ENCODE data around the gene TCF12.
"Not testable (repeated sequence)": the region's sequence is repeated elsewhere in the genome, so short reads cannot be mapped to it uniquely, and the experiment has no call there.

The TCF12 gene

DNA sequence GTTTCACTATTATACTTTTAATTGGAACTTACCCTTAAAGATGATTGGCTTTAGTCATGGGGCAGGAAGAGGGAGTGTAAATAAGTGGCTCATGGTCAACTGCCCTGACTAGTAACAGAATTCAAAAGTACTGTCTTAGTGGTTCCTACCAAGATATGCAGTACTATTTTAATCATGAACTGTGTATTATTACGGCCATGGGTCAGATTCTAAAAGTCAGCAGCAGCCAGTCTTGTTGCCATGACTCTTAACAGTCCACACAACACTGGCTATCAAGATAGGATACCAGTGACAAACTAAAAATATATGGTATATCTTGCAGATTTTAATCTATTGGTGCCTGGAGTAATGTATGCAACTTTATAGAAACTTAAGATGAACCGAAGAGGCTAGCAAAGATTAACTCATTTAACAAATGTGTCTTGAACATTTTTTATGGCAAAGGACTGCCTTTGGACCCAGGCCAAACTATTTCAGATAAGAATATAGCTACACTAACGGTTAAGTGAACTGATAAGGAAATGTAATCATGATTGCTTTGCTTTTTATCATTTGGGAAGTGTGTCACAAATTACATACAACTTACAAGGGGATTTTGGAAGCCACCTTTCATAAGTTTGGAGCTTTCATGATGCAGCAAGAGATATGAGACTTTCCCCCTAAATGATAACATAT lies 163.7 kb downstream of the TCF12 start:
- peak; percentile 32 for ATAC-seq
- Mint-ChIP-seq H3K4me3 (no peak overlapping the region), H3K36me3 (no peaks in the 10 kb centered on the region), H3K4me1 (peaks cover 18% of the 10 kb centered on the region), H3K9me3 (no peaks in the 10 kb centered on the region), H3K27ac (no peak overlapping the region)
- no peak for DNase-seq (ENCODE audit: low spot score in 2 of 2)

DNA sequence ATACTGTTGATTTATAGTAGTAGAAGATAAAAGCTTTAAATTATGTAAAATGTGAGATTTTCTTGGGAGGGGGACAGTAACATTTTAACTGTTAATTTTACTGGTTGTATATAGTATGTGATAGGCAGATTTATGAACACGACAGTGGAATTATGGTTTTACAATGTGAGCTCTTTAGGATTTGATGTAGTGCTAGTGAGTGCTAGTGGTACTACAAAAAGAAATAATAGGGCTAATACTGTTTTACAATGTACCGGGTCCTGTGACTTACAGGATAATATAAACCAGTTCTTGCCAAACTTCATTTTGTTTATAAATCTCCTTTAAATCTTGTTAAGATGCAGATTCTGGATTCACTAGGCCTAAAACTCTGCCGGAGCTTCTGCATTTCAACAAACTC lies 165.7 kb downstream of the TCF12 start:
- DNase-seq (ENCODE audit: low spot score in 2 of 2), result no peak
- Mint-ChIP-seq H3K9me3 (no peaks in the 10 kb centered on the region), H3K36me3 (no peaks in the 10 kb centered on the region), H3K4me3 (no peak overlapping the region), H3K27ac (no peak overlapping the region), H3K4me1 (peaks cover 18% of the 10 kb centered on the region)
- ATAC-seq, result no peak

- Mint-ChIP-seq H3K27ac (no peak overlapping the region), H3K4me3 (no peak overlapping the region), H3K4me1 (peaks cover 16% of the 10 kb centered on the region), H3K9me3 (no peaks in the 10 kb centered on the region), H3K36me3 (no peaks in the 10 kb centered on the region)
- ATAC-seq (no peak), DNase-seq (ENCODE audit: low spot score in 2 of 2) (no peak)
Observed at GRCh38 chr15:57085267-57085666, 166.8 kb downstream of the TCF12 start.

DNA sequence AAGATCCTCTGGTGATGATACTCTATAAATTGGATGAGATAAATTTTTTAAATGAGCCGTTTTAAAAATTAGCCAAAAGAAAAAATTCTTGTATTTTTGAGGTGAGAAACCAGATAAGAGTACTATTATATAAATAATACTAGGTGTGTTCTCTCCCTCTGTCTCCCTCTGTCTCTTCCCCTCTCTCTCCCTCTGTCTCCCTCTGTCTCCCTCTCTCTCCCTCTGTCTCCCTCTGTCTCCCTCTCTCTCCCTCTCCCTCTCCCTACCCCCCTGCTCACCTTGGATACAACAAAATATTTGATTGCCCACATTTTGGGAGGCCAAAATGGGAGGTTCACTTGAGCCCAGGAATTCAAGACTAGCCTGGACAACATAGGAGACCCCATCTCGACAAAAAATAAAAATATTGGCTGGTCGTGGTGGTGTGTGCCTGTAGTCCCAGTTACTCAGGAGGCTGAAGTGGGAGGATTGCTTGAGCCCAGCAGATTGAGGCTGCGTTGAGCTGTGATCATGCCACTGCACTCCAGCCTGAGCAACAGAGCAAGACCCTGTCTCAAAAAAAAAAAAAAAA lies 168.5 kb downstream of the TCF12 start:
- Mint-ChIP-seq H3K9me3 (no peaks in the 10 kb centered on the region), H3K27ac (no peak overlapping the region), H3K36me3 (no peaks in the 10 kb centered on the region), H3K4me3 (no peak overlapping the region), H3K4me1 (peaks cover 13% of the 10 kb centered on the region)
- ATAC-seq, result no peak
- no peak for DNase-seq (ENCODE audit: low spot score in 2 of 2)

DNA sequence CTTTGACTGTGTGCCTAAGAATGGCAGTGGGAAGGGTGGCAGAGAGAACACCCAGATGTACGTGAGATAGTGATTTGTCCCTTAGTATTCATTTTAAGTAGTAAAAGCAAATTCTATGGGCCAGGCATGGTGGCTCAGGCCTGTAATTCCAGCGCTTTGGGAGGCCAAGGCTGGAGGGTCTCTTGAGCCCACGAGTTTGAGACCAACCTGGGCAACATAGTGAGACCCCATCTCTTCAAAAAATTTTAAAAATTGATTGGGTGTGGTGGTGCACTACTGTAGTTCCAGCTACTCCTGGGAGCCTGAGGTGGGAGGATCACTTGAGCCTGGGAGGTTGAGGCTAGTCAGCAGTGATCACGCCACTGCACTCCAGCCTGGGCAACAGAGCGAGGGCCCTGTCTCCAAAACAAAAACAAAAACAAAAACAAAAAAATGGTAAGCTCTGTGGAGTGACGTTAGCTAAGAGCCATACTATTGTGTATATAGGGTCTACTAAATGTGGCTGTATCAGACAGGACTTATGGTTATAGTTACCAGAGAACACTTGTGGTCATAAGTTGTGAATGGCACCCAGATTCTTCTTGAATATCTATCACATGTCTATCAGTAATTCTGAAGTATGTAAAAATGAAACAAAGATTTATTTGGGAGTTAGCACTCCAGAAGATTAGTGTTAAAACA lies 171.5 kb downstream of the TCF12 start:
- no peak for ATAC-seq

DNA sequence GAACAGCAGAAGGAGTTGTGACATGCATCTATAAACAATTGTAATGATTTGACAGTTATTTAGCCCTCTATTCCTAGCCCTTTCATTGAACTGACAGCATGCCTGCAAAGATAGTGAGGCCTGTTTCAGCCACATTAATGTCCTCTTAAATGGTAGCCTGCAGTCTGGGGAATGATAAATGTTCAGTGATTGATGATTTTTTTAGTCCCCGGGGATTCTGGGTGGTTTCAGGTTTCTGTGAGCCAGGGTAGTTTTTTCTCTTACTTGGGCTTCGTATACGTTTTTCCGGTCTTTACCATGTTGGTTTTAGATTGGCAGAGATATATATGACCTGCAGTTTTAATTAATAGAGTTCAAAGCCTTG lies 172.0 kb downstream of the TCF12 start:
- DNase-seq (ENCODE audit: low spot score in 2 of 2) (no peak), ATAC-seq (no peak)
- H3K4me3 Mint-ChIP-seq, result no peak overlapping the region
- no peak overlapping the region for H3K27ac Mint-ChIP-seq
- H3K36me3 Mint-ChIP-seq, result peaks cover 19% of the 10 kb centered on the region
- no peaks in the 10 kb centered on the region for H3K9me3 Mint-ChIP-seq
- peaks cover 11% of the 10 kb centered on the region for H3K4me1 Mint-ChIP-seq

More for the DNA sequence above, 171.5 kb downstream of the TCF12 start:
- no peaks in the 10 kb centered on the region for H3K9me3 Mint-ChIP-seq
- no peak overlapping the region for H3K27ac Mint-ChIP-seq
- peaks cover 11% of the 10 kb centered on the region for H3K4me1 Mint-ChIP-seq
- no peak for DNase-seq (ENCODE audit: low spot score in 2 of 2)
- peaks cover 19% of the 10 kb centered on the region for H3K36me3 Mint-ChIP-seq
- no peak overlapping the region for H3K4me3 Mint-ChIP-seq

DNA sequence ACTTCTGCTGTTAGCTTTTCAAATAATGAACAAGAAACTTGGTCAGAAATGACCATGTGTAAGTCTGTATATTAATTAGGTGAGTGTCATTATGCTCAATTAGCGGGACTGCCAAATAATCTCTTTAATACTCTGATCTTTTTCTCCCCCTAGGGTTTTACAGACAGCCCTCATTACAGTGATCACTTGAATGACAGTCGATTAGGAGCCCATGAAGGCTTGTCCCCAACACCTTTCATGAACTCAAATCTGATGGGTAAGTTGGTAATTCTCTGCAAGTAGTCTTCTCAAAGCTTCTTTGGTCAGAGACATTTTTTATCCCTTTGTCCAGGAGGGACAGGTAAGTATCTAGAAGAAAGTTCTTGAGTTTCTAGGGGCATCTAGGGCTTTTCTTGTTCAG lies 173.2 kb downstream of the TCF12 start:
- H3K27ac Mint-ChIP-seq, result no peak overlapping the region
- no peaks in the 10 kb centered on the region for H3K9me3 Mint-ChIP-seq
- DNase-seq (ENCODE audit: low spot score in 2 of 2) (no peak), ATAC-seq (no peak)
- H3K4me3 Mint-ChIP-seq, result no peak overlapping the region
- peaks cover 11% of the 10 kb centered on the region for H3K4me1 Mint-ChIP-seq
- H3K36me3 Mint-ChIP-seq, result peaks cover 19% of the 10 kb centered on the region

DNA sequence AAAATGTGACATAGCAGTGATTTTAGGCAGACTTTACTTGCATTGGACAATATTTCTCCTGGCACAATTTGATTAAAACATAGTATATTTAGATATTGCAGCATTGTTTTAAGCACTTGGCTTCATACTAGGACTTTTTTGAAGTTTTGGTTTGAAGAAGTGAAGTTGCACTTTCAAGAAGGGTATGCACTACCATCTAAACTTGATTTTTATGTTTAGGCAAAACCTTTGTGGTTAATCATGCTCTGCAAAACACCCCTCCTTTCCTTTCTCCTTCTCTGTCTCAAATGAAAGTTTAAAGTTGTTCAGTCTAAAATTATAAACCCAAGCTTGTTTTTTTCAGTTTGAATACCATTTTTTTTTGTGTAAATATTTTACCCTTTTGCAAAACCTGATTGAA lies 173.8 kb downstream of the TCF12 start:
- no peak for DNase-seq (ENCODE audit: low spot score in 2 of 2)
- Mint-ChIP-seq H3K4me3 (no peak overlapping the region), H3K4me1 (peaks cover 11% of the 10 kb centered on the region), H3K27ac (no peak overlapping the region), H3K9me3 (no peaks in the 10 kb centered on the region), H3K36me3 (peaks cover 19% of the 10 kb centered on the region)
- no peak for ATAC-seq

- Mint-ChIP-seq H3K4me3 (no peak overlapping the region), H3K9me3 (no peaks in the 10 kb centered on the region), H3K27ac (no peak overlapping the region), H3K4me1 (peaks cover 11% of the 10 kb centered on the region), H3K36me3 (peaks cover 19% of the 10 kb centered on the region)
- DNase-seq (ENCODE audit: low spot score in 2 of 2), result no peak
- ATAC-seq, result no peak
Observed at GRCh38 chr15:57094321-57095257, 176.1 kb downstream of the TCF12 start.

GRCh38 chr15:57095896-57096295 lies 177.5 kb downstream of the TCF12 start:
- Mint-ChIP-seq H3K4me1 (peaks cover under 1% of the 10 kb centered on the region), H3K9me3 (no peaks in the 10 kb centered on the region), H3K4me3 (no peak overlapping the region), H3K27ac (no peak overlapping the region), H3K36me3 (peaks cover 19% of the 10 kb centered on the region)
- ATAC-seq, result no peak
- DNase-seq (ENCODE audit: low spot score in 2 of 2), result no peak

- no peak for DNase-seq (ENCODE audit: low spot score in 2 of 2)
- no peaks in the 10 kb centered on the region for H3K4me1 Mint-ChIP-seq
- no peaks in the 10 kb centered on the region for H3K9me3 Mint-ChIP-seq
- H3K36me3 Mint-ChIP-seq, result peaks cover 19% of the 10 kb centered on the region
- no peak for ATAC-seq
- H3K4me3 Mint-ChIP-seq, result no peak overlapping the region
- H3K27ac Mint-ChIP-seq, result no peak overlapping the region
Observed at GRCh38 chr15:57097246-57097645, 178.8 kb downstream of the TCF12 start.

DNA sequence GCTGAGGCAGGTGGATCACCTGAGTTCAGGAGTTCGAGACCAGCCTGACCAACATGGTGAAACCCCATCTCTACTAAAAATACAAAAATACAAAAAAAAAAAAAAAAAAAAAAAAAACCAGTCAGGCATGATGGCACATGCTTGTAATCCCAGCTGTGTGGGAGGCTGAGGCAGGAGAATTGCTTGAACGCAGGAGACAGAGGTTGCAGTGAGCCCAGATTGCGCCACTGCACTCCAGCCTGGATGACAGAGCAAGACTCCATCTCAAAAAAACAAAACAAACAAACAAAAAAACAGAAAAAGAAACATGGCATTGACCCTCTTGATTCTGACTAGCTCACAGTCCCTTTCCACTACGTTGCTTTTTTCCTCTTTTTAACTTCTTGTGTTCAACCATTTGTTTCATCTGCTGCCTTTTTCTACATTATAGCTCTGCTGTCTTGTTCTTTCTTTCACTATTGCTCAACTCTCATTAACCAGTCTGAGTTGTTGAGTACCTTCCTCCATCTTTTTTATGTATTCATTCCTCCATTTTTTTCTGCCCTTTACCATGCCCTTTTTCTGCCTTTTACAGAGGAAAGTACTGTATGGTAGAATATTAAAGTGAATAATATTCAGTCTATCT lies 179.6 kb downstream of the TCF12 start:
- not testable (repeated sequence) for DNase-seq (ENCODE audit: low spot score in 2 of 2); H3K9me3 Mint-ChIP-seq; H3K4me1 Mint-ChIP-seq; H3K4me3 Mint-ChIP-seq; ATAC-seq; H3K27ac Mint-ChIP-seq
- peaks cover 13% of the 10 kb centered on the region for H3K36me3 Mint-ChIP-seq

GRCh38 chr15:57098896-57099295 lies 180.5 kb downstream of the TCF12 start:
- Mint-ChIP-seq H3K4me1 (no peaks in the 10 kb centered on the region), H3K4me3 (no peak overlapping the region), H3K9me3 (no peaks in the 10 kb centered on the region), H3K27ac (no peak overlapping the region), H3K36me3 (peaks cover 4% of the 10 kb centered on the region)
- no peak for DNase-seq (ENCODE audit: low spot score in 2 of 2)
- ATAC-seq, result no peak

DNA sequence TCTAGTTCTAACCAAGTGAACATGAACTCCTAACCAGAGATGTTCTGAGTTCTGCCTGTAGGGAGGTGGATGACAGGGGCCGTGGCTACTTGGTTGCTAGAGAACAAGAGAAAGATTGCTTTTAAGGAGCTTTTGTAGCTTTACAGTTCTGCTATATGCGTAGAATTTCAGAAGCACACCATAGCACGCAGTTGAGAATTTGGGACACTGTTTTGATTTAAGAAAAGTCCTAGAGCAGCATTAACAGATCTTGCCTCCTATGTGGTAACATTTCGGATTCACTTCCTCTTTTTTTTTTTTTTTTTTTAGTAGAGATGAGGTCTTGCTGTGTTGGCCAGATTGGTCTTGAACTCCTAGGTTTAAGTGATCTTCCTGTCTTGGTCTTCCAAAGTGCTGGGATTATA lies 181.7 kb downstream of the TCF12 start:
- ATAC-seq, result no peak
- Mint-ChIP-seq H3K4me1 (no peaks in the 10 kb centered on the region), H3K4me3 (no peak overlapping the region), H3K9me3 (no peaks in the 10 kb centered on the region), H3K36me3 (peaks cover 3% of the 10 kb centered on the region), H3K27ac (no peak overlapping the region)
- no peak for DNase-seq (ENCODE audit: low spot score in 2 of 2)

DNA sequence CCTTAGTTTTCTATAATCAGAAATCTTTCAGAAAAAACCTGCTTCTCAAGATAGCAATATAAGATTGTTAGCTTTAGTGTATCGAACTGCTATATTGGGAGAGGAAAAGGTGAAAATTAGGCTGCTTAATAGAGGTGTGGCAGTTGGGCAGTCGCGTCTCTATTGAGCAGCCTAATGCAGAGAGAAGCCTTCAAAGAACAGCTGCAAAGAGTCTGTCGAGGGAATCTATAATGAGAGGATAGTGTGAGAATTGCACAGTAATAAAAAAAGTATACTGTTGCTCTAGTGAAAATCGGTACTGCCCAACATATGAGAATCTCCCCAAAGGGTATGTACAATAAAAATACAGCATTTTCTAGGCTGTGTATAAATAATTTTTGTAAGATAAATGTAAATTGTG lies 184.4 kb downstream of the TCF12 start:
- Mint-ChIP-seq H3K4me3 (no peak overlapping the region), H3K36me3 (peaks cover 11% of the 10 kb centered on the region), H3K27ac (no peak overlapping the region), H3K9me3 (no peaks in the 10 kb centered on the region), H3K4me1 (no peaks in the 10 kb centered on the region)
- DNase-seq (ENCODE audit: low spot score in 2 of 2) (no peak), ATAC-seq (no peak)

Measured in stimulated activated effector memory CD8-positive, alpha-beta T cell treated with anti-CD3 and anti-CD28 coated beads, Interleukin-12 subunit alpha, Interleukin-12 subunit beta, amount 100 ng/mL, for 72 hours (primary cell).